ENCODE measurements around the gene SFRP5. TPM values are rescaled to one million over a fixed set of nuclear protein-coding genes. Genes with fewer than 3 reads are reported as not detected.

Gene SFRP5
- total and polyA plus RNA-seq, 9 donors: 0.18 to 3.0 (median 0.41) TPM; not detected in 2

- Histone ChIP-seq H3K4me1 (ENCODE audit: insufficient read depth) (no peaks in the 10 kb centered on the region), H3K9me3 (no peaks in the 10 kb centered on the region), H3K27ac (no peak overlapping the region), H3K4me3 (no peak overlapping the region), H3K36me3 (no peaks in the 10 kb centered on the region), H3K27me3 (no peaks in the 10 kb centered on the region)
- 63 to 81% (median 67%) methylated on average over 1 of the region's 1 CpG for WGBS, 3 donors
- no peak for DNase-seq
- TF ChIP-seq CTCF (IDR thresholded peaks at IDR 0.05): no peak
- TF ChIP-seq EP300 (IDR thresholded peaks at IDR 0.05): no peak
- TF ChIP-seq POLR2A (IDR thresholded peaks at IDR 0.05): no peak
- intact Hi-C loops (cut with DNase I): no loop called here
Measured at GRCh38 chr10:97798958-97799610, 27.3 kb upstream of the SFRP5 start.

GRCh38 chr10:97796651-97797050 is 24.9 kb upstream of the SFRP5 start:
- WGBS, 3 donors: 46 to 48% (median 47%) methylated on average over 3 of the region's 3 CpGs
- no peaks in the 10 kb centered on the region for H3K27me3 ChIP-seq

GRCh38 chr10:97795886-97796285 is 24.1 kb upstream of the SFRP5 start:
- no peaks in the 10 kb centered on the region for H3K4me1 ChIP-seq (ENCODE audit: insufficient read depth)
- H3K27ac ChIP-seq: no peak overlapping the region
- intact Hi-C loops (cut with DNase I): no loop called here
- 46 to 55% (median 47%) methylated on average over 4 of the region's 4 CpGs for WGBS, 3 donors
- no peak overlapping the region for H3K4me3 ChIP-seq
- TF ChIP-seq EP300 (IDR thresholded peaks at IDR 0.05) (no peak), CTCF (IDR thresholded peaks at IDR 0.05) (no peak), POLR2A (IDR thresholded peaks at IDR 0.05) (no peak)
- no peaks in the 10 kb centered on the region for H3K9me3 ChIP-seq
- DNase-seq: no peak
- no peaks in the 10 kb centered on the region for H3K36me3 ChIP-seq
- no peaks in the 10 kb centered on the region for H3K27me3 ChIP-seq

More at GRCh38 chr10:97796651-97797050, 24.9 kb upstream of the SFRP5 start:
- Histone ChIP-seq H3K4me1 (ENCODE audit: insufficient read depth) (no peaks in the 10 kb centered on the region), H3K27ac (no peak overlapping the region), H3K9me3 (no peaks in the 10 kb centered on the region), H3K4me3 (no peak overlapping the region), H3K36me3 (no peaks in the 10 kb centered on the region)
- DNase-seq: no peak
- TF ChIP-seq CTCF (IDR thresholded peaks at IDR 0.05) (no peak), EP300 (IDR thresholded peaks at IDR 0.05) (no peak), POLR2A (IDR thresholded peaks at IDR 0.05) (no peak)
- intact Hi-C loops (cut with DNase I): no loop called here

GRCh38 chr10:97791824-97792721 is 20.3 kb upstream of the SFRP5 start:
- TF ChIP-seq CTCF (IDR thresholded peaks at IDR 0.05) (peak in 2 of 3 donors; percentile 14 to 20), EP300 (IDR thresholded peaks at IDR 0.05) (no peak)
- WGBS, 3 donors: 24 to 42% (median 27%) methylated on average over 9 to 13 of the region's 13 CpGs
- Histone ChIP-seq H3K36me3 (no peaks in the 10 kb centered on the region), H3K4me1 (ENCODE audit: insufficient read depth) (no peaks in the 10 kb centered on the region), H3K9me3 (no peaks in the 10 kb centered on the region), H3K4me3 (no peak overlapping the region), H3K27me3 (no peaks in the 10 kb centered on the region), H3K27ac (no peak overlapping the region)
- DNase-seq: peak in 4 of 5 donors; percentile 31 to 61 (median 38)
- intact Hi-C loops (cut with DNase I): no loop called here

All from ovary (tissue), 9 donors.